ENCODE data around the gene PDE5A.

- TF ChIP-seq TAF1 (IDR thresholded peaks at IDR 0.05; ENCODE audit: borderline replicate concordance, insufficient read depth, low read length), result no peak
- no peak for TF ChIP-seq POLR2AphosphoS5 (IDR thresholded peaks at IDR 0.05; ENCODE audit: low read depth, low read length)
- TF ChIP-seq, protein P1, sequence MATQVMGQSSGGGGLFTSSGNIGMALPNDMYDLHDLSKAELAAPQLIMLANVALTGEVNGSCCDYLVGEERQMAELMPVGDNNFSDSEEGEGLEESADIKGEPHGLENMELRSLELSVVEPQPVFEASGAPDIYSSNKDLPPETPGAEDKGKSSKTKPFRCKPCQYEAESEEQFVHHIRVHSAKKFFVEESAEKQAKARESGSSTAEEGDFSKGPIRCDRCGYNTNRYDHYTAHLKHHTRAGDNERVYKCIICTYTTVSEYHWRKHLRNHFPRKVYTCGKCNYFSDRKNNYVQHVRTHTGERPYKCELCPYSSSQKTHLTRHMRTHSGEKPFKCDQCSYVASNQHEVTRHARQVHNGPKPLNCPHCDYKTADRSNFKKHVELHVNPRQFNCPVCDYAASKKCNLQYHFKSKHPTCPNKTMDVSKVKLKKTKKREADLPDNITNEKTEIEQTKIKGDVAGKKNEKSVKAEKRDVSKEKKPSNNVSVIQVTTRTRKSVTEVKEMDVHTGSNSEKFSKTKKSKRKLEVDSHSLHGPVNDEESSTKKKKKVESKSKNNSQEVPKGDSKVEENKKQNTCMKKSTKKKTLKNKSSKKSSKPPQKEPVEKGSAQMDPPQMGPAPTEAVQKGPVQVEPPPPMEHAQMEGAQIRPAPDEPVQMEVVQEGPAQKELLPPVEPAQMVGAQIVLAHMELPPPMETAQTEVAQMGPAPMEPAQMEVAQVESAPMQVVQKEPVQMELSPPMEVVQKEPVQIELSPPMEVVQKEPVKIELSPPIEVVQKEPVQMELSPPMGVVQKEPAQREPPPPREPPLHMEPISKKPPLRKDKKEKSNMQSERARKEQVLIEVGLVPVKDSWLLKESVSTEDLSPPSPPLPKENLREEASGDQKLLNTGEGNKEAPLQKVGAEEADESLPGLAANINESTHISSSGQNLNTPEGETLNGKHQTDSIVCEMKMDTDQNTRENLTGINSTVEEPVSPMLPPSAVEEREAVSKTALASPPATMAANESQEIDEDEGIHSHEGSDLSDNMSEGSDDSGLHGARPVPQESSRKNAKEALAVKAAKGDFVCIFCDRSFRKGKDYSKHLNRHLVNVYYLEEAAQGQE (IDR thresholded peaks at IDR 0.05; ENCODE audit: insufficient read depth in 1 of 2, low read depth in 2 of 2, low read length in 2 of 2), result no peak
- no peak for TF ChIP-seq FOXP2 (optimal IDR thresholded peaks at IDR 0.05; ENCODE audit: borderline replicate concordance, extremely low read depth, extremely low read length, insufficient read depth)
- no peak for TF ChIP-seq SIN3A (IDR thresholded peaks at IDR 0.05; ENCODE audit: borderline replicate concordance, insufficient read depth, low read length)
Observed at GRCh38 chr4:119518230-119518892, 110.2 kb downstream of the PDE5A start.

All from PFSK-1 (cell line).